Endodermal cell (in vitro differentiated cells): Measurements from ENCODE around the gene FBXL13. TPM values are rescaled to one million over a fixed set of nuclear protein-coding genes. Genes with fewer than 3 reads are reported as not detected.

Source experiments
- DNase-seq: peaks from one replicate; pipeline ENCODE4 v3.0.0-alpha.2; 2017
- H3K27ac ChIP-seq: 2 replicates; pipeline ENCODE4 v1.5.1; 2013; ENCODE audit warnings: mild to moderate bottlenecking, low read depth, low read length, moderate library complexity
- H3K27me3 ChIP-seq: 2 replicates; pipeline ENCODE4 v1.6.1; 2013; ENCODE audit warnings: mild to moderate bottlenecking, low read length, moderate library complexity; ENCODE audit not compliant: insufficient read depth, control insufficient read depth, poor library complexity, severe bottlenecking
- H3K36me3 ChIP-seq: 2 replicates; pipeline ENCODE4 v1.7.0; 2013; ENCODE audit warnings: mild to moderate bottlenecking, low read length, moderate library complexity; ENCODE audit not compliant: control insufficient read depth, insufficient read depth
- H3K4me1 ChIP-seq: one replicate; pipeline ENCODE4 v1.7.0; 2013; ENCODE audit warnings: low read length; ENCODE audit not compliant: control insufficient read depth, insufficient read depth
- H3K4me3 ChIP-seq: 2 replicates; pipeline ENCODE4 v1.5.1; 2013; ENCODE audit warnings: mild to moderate bottlenecking, low read length, moderate library complexity
- H3K9ac ChIP-seq: 2 replicates; pipeline ENCODE4 v1.6.1; 2013; ENCODE audit warnings: mild to moderate bottlenecking, low read length, moderate library complexity; ENCODE audit not compliant: poor library complexity, severe bottlenecking; ENCODE audit errors: extremely low read depth
- H3K9me3 ChIP-seq: 2 replicates; pipeline ENCODE4 v1.6.1; 2013; ENCODE audit warnings: mild to moderate bottlenecking, low read length, moderate library complexity; ENCODE audit not compliant: control insufficient read depth
- H3K27ac Mint-ChIP-seq: 2 replicates; pipeline ENCODE4 v1.8.0; 2020; ENCODE audit warnings: mixed read lengths
- H3K27me3 Mint-ChIP-seq: 2 replicates; pipeline ENCODE4 v1.8.0; 2021; ENCODE audit warnings: mild to moderate bottlenecking, mixed read lengths; ENCODE audit not compliant: insufficient read depth
- H3K36me3 Mint-ChIP-seq: 2 replicates; pipeline ENCODE4 v1.8.0; 2020; ENCODE audit warnings: low read depth, mixed read lengths
- H3K4me1 Mint-ChIP-seq: 2 replicates; pipeline ENCODE4 v1.8.0; 2020; ENCODE audit warnings: mixed read lengths
- H3K4me3 Mint-ChIP-seq: 2 replicates; pipeline ENCODE4 v1.8.0; 2020; ENCODE audit warnings: mild to moderate bottlenecking, moderate library complexity, mixed read lengths
- H3K9me3 Mint-ChIP-seq: 2 replicates; pipeline ENCODE4 v1.8.0; 2020; ENCODE audit warnings: mild to moderate bottlenecking, mixed read lengths
- WGBS, 2 experiments: methylation state at CpG; one replicate each; pipeline versions ENCODE4 v1.1.5 to v1.1.7; 2013; ENCODE audit warnings: missing lambda C conversion rate in 2 of 2, mixed read lengths in 1 of 2; ENCODE audit not compliant: insufficient coverage in 1 of 2, insufficient read length in 1 of 2; 5-methylcytosine and 5-hydroxymethylcytosine counted together
- total RNA-seq, 2 donors: library from RNA; stranded (reverse); fragmentation: NEBNext Ultra II Directional in 1 of 2; extraction: Animal tissue kit (Norgen Biotek cat#: 25700) in 1 of 2; gene quantifications; 2 replicates in 1 of 2; 3 replicates in 1 of 2; pipeline ENCODE4 v1.2.1, GENCODE V29; 2021
- TF ChIP-seq, protein P1 (sequence below): fragments of 200-600 bp; sonication (generic); conservative IDR thresholded peaks from 2 replicates; pipeline ENCODE4 v1.5.0; 2021; ENCODE audit warnings: antibody characterized with exemption, mild to moderate bottlenecking

FBXL13 gene
- total RNA-seq, 2 donors from 2014 or later, result 2.1 to 2.7 TPM

DNA sequence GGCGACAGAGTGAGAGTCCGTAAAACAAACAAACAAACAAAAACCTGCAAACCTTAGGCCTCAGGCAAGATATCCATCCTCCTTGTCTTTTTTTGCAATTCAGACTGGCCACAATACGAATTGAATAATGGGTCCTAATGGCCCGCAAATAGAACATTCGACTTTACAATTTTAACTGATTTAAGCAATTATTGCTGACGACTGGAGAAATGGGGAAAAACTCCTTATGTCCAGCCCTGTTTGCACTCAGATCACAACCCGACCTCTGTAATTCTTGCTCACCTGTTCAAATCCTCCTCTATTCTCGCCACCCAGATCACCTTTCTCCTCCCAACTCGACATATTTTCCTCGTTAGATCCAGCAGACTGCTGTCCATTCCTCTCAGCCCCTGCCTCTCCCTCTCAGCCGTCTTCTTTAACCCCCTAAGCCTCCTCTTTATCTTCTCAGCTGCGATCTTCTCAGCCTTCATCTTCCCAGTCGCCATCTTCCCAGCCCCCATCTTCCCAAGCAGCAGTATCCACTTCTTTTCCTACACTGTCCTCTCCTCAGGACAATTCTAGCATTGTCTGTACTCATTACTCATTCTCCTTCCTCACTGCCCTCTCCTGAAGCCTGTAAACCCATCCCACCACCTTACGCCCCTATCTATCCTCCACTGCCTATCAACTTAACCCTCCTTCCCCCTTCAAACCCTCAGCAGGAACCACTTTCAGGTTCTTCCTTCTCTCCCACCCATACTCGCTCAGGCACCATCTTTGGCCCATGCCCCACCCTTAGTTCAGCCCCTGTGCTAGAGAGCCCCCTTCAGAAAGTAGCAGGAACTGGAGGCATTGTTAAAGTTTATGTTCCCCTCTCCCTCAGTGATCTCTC lies 100.0 kb downstream of the FBXL13 start:
- TF ChIP-seq, protein P1, sequence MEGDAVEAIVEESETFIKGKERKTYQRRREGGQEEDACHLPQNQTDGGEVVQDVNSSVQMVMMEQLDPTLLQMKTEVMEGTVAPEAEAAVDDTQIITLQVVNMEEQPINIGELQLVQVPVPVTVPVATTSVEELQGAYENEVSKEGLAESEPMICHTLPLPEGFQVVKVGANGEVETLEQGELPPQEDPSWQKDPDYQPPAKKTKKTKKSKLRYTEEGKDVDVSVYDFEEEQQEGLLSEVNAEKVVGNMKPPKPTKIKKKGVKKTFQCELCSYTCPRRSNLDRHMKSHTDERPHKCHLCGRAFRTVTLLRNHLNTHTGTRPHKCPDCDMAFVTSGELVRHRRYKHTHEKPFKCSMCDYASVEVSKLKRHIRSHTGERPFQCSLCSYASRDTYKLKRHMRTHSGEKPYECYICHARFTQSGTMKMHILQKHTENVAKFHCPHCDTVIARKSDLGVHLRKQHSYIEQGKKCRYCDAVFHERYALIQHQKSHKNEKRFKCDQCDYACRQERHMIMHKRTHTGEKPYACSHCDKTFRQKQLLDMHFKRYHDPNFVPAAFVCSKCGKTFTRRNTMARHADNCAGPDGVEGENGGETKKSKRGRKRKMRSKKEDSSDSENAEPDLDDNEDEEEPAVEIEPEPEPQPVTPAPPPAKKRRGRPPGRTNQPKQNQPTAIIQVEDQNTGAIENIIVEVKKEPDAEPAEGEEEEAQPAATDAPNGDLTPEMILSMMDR, result peak; percentile 57
- Mint-ChIP-seq H3K27ac (no peak overlapping the region), H3K27me3 (no peaks in the 10 kb centered on the region), H3K9me3 (no peaks in the 10 kb centered on the region), H3K4me3 (no peak overlapping the region), H3K36me3 (peaks cover 4% of the 10 kb centered on the region), H3K4me1 (no peaks in the 10 kb centered on the region)
- no peak overlapping the region for H3K4me3 ChIP-seq
- H3K9ac ChIP-seq, result no peak overlapping the region
- H3K4me1 ChIP-seq, result no peaks in the 10 kb centered on the region
- peak; percentile 68 for DNase-seq
- H3K9me3 ChIP-seq, result no peaks in the 10 kb centered on the region
- H3K27me3 ChIP-seq, result no peaks in the 10 kb centered on the region
- 93 to 94% methylated on average over 13 to 15 of the region's 15 CpGs for WGBS, 2 experiments
- no peaks in the 10 kb centered on the region for H3K36me3 ChIP-seq
- no peak overlapping the region for H3K27ac ChIP-seq

DNA sequence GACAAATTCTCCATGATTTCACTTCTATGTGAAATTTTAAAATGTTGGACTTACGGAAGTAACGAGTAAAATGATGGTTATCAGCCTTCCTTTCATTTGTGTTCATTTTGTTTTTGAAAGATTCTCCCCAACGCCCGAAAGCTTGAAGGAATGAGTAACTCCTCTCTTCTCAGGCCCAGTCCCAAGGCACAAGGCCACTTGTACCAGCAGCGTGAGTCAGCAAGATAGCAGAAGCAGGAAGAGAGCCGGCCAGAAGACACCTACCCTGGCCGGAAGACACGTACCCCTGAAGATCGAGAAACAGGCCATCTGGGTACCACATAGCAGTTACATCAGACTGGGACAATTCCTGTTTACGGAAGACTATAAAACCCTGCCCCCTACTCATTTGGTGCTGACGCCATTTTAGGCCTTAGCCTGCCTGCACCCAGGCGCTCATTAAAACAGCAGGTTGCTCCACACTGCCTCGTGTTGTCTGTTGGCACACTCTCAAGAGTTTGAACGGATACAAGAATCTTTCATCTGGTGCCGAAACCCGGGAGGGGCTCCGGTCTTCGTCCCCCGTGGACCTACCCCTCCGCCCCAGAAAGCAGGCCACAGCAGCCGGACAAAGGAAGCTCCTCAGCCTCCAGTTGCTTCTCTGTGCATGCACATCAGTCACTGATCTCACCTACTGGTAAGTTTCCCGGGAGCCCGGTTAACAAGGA lies 101.3 kb downstream of the FBXL13 start:
- Histone ChIP-seq H3K27me3 (no peaks in the 10 kb centered on the region), H3K27ac (no peak overlapping the region), H3K36me3 (no peaks in the 10 kb centered on the region), H3K9ac (no peak overlapping the region), H3K9me3 (no peaks in the 10 kb centered on the region), H3K4me1 (no peaks in the 10 kb centered on the region), H3K4me3 (no peak overlapping the region)
- no peaks in the 10 kb centered on the region for H3K27me3 Mint-ChIP-seq
- 97 to 98% methylated on average over 17 to 23 of the region's 23 CpGs for WGBS, 2 experiments
- DNase-seq, result no peak
- H3K9me3 Mint-ChIP-seq, result no peaks in the 10 kb centered on the region
- peaks cover 3% of the 10 kb centered on the region for H3K4me1 Mint-ChIP-seq
- no peak overlapping the region for H3K27ac Mint-ChIP-seq
- TF ChIP-seq, protein P1, result no peak
- H3K4me3 Mint-ChIP-seq, result no peak overlapping the region
- peaks cover 4% of the 10 kb centered on the region for H3K36me3 Mint-ChIP-seq

DNA sequence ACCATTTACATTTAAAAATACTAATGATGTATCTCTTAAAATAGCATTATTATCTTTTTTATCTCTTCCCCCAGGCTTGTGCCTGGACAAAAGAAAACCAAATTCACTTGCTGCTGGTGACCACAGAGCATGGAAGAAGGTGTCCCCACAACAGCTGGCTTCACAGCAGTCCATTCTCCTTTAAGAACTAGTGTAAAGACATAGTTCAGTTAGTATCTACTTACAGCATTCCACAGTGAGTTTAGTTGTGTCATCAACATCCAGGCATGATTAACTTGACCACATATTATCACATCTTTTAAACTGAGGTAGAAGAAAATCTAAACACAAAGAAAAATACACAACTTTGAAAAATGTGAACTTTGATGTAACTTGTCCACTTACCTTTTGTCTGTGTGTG lies 106.8 kb downstream of the FBXL13 start:
- Histone ChIP-seq H3K27me3 (no peaks in the 10 kb centered on the region), H3K4me3 (no peak overlapping the region), H3K27ac (no peak overlapping the region), H3K36me3 (no peaks in the 10 kb centered on the region), H3K9ac (no peak overlapping the region), H3K4me1 (no peaks in the 10 kb centered on the region), H3K9me3 (peaks cover 5% of the 10 kb centered on the region)
- Mint-ChIP-seq H3K4me3 (no peak overlapping the region), H3K27me3 (no peaks in the 10 kb centered on the region), H3K9me3 (no peaks in the 10 kb centered on the region), H3K27ac (peak overlapping the region; percentile 35), H3K36me3 (no peaks in the 10 kb centered on the region), H3K4me1 (peaks cover 9% of the 10 kb centered on the region)
- TF ChIP-seq, protein P1, result no peak
- DNase-seq, result no peak
